Chondrocyte (in vitro differentiated cells): ENCODE results near the gene AGL. TPM values are rescaled to one million over a fixed set of nuclear protein-coding genes. Genes with fewer than 3 reads are reported as not detected.

Experiments
- DNase-seq: peaks from one replicate; pipeline ENCODE4 v3.0.0; 2021; ENCODE audit warnings: mixed read lengths, low spot score
- H3K27ac Mint-ChIP-seq: one replicate; pipeline ENCODE4 v1.8.0; 2021; ENCODE audit warnings: mild to moderate bottlenecking, moderate library complexity, mixed read lengths; ENCODE audit not compliant: unreplicated experiment
- H3K27me3 Mint-ChIP-seq: 2 replicates; pipeline ENCODE4 v1.8.0; 2021; ENCODE audit warnings: low read depth, mixed read lengths
- H3K36me3 Mint-ChIP-seq: 2 replicates; pipeline ENCODE4 v1.8.0; 2021; ENCODE audit warnings: low read depth, mixed read lengths
- H3K4me1 Mint-ChIP-seq: 2 replicates; pipeline ENCODE4 v1.8.0; 2021; ENCODE audit warnings: low read depth, mild to moderate bottlenecking, mixed read lengths
- H3K4me3 Mint-ChIP-seq: one replicate; pipeline ENCODE4 v1.8.0; 2021; ENCODE audit warnings: mild to moderate bottlenecking, moderate library complexity, mixed read lengths; ENCODE audit not compliant: unreplicated experiment
- H3K9me3 Mint-ChIP-seq: 2 replicates; pipeline ENCODE4 v1.8.0; 2021; ENCODE audit warnings: low read depth, mixed read lengths
- CTCF ChIP-seq: fragments of 200-600 bp; sonication (generic); IDR thresholded peaks from 2 replicates; pipeline ENCODE4 v1.5.0; 2021; ENCODE audit warnings: antibody characterized with exemption, mild to moderate bottlenecking, moderate library complexity
- total RNA-seq: library from RNA; stranded (reverse); gene quantifications from 3 replicates; pipeline ENCODE4 v1.2.1, GENCODE V29; 2021

AGL gene
- total RNA-seq, 1 donor from 2014 or later = 12.6 TPM

- TF ChIP-seq CTCF = no peak
- no peak overlapping the region for H3K27ac Mint-ChIP-seq
- no peak overlapping the region for H3K4me3 Mint-ChIP-seq
- no peaks in the 10 kb centered on the region for H3K9me3 Mint-ChIP-seq
- H3K4me1 Mint-ChIP-seq = peaks cover 5% of the 10 kb centered on the region
- no peaks in the 10 kb centered on the region for H3K36me3 Mint-ChIP-seq
- no peaks in the 10 kb centered on the region for H3K27me3 Mint-ChIP-seq
- DNase-seq = no peak
Measured at GRCh38 chr1:99943223-99943794, 93.1 kb downstream of the AGL start.

DNA sequence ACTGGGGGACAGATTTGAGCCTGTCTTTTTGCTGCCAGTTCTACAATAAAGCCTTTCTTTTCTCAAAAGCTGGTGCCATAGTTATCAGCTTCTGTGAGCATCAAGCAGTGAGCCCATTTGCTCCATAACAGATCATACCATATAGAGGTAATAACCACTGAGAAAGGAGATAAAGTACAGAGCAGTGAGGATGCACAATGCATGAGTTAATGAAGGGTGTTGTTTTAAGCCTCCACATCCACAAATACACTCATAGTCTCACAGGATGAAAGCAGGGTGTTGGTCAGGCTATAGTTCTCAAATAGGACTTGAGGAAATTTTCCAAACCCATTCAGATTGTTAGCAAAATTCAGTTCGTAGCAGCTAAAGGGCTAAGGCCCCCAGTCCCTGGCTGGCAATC lies 94.0 kb downstream of the AGL start:
- no peak for DNase-seq
- Mint-ChIP-seq H3K4me3 (no peak overlapping the region), H3K9me3 (no peaks in the 10 kb centered on the region), H3K4me1 (peaks cover 5% of the 10 kb centered on the region), H3K27me3 (no peaks in the 10 kb centered on the region), H3K36me3 (no peaks in the 10 kb centered on the region), H3K27ac (no peak overlapping the region)
- TF ChIP-seq CTCF = no peak

DNA sequence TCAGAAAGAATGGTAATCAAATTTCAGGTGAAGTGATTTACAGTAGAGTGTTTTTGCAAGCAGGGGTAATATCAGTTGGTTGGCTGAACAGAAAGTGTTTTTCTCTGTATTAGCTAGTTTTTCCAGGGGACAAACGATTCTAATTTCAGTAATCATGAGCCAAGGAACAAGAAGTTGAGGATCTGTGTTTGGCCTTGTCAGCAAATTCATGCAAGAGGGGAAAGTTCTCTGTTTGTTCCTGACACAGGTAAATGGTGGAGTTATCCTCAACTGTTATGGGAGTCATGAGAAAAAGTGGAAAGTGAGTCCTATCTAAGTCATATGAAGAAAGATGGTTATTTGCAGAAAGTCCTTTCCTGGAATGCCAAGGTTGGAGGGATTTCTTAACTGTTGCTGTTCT lies 95.0 kb downstream of the AGL start:
- H3K27me3 Mint-ChIP-seq = no peaks in the 10 kb centered on the region

GRCh38 chr1:99950486-99950885 lies 100.3 kb downstream of the AGL start:
- Mint-ChIP-seq H3K4me3 (no peak overlapping the region), H3K27me3 (no peaks in the 10 kb centered on the region), H3K4me1 (no peaks in the 10 kb centered on the region), H3K9me3 (no peaks in the 10 kb centered on the region), H3K36me3 (no peaks in the 10 kb centered on the region), H3K27ac (no peak overlapping the region)
- DNase-seq = no peak
- no peak for TF ChIP-seq CTCF

More for the DNA sequence above, 95.0 kb downstream of the AGL start:
- DNase-seq = no peak
- no peaks in the 10 kb centered on the region for H3K36me3 Mint-ChIP-seq
- H3K4me3 Mint-ChIP-seq = no peak overlapping the region
- no peaks in the 10 kb centered on the region for H3K9me3 Mint-ChIP-seq
- H3K27ac Mint-ChIP-seq = no peak overlapping the region
- no peak for TF ChIP-seq CTCF
- peaks cover 5% of the 10 kb centered on the region for H3K4me1 Mint-ChIP-seq

GRCh38 chr1:99952522-99952921 lies 102.4 kb downstream of the AGL start:
- Mint-ChIP-seq H3K4me1 (peaks cover 5% of the 10 kb centered on the region), H3K27me3 (no peaks in the 10 kb centered on the region), H3K27ac (no peak overlapping the region), H3K4me3 (no peak overlapping the region), H3K36me3 (no peaks in the 10 kb centered on the region), H3K9me3 (no peaks in the 10 kb centered on the region)
- DNase-seq = no peak
- TF ChIP-seq CTCF = no peak
